ENCODE measurements around the gene PRKCA. TPM values are rescaled to one million over a fixed set of nuclear protein-coding genes. Genes with fewer than 3 reads are reported as not detected.

PRKCA gene
- total and polyA plus RNA-seq, 2 donors (not counting 3 experiments of a cell fraction or from before 2014, with no cell fraction given): 7.5 to 34.2 TPM

- POLR2A ChIA-PET: no interaction called here
- Histone ChIP-seq H3K4me3 (replicated peaks in 1 of 3; ENCODE audit: insufficient read depth in 1 of 3, low read depth in 1 of 3, low read length in 3 of 3) (no peak overlapping the region), H3K36me3 (ENCODE audit: control insufficient read depth in 2 of 2, extremely low read depth in 1 of 2, insufficient read depth in 2 of 2, low read length in 2 of 2) (no peaks in the 10 kb centered on the region), H3K4me2 (ENCODE audit: insufficient read depth, low read length) (no peak overlapping the region), H3K79me2 (ENCODE audit: control insufficient read depth, insufficient read depth, low read length) (no peaks in the 10 kb centered on the region), H3K27ac (ENCODE audit: insufficient read depth, low read depth, low read length) (no peak overlapping the region), H2AFZ (ENCODE audit: low read depth, low read length) (no peak overlapping the region), H3K9me1 (replicated peaks; ENCODE audit: control insufficient read depth, extremely low read depth, insufficient read depth, low read length) (no peaks in the 10 kb centered on the region), H4K20me1 (replicated peaks; ENCODE audit: control insufficient read depth, extremely low read depth, insufficient read depth, low read length) (no peaks in the 10 kb centered on the region), H3K9me3 (replicated peaks; ENCODE audit: control insufficient read depth, insufficient read depth, low read length) (no peaks in the 10 kb centered on the region), H3K9ac (replicated peaks; ENCODE audit: extremely low read depth, insufficient read depth, low read length) (no peak overlapping the region), H3K27me3 (ENCODE audit: control insufficient read depth in 2 of 2, insufficient read depth in 2 of 2, low read length in 2 of 2) (peaks cover 0 to 4% of the 10 kb centered on the region in 2 experiments), H3K4me1 (ENCODE audit: control insufficient read depth, extremely low read depth, insufficient read depth, low read length) (no peaks in the 10 kb centered on the region)
- dilution Hi-C loops (cut with MboI; ENCODE audit: extremely low pct_ligation_motif_present, low sequenced_read_pairs): no loop called here
- FAIRE-seq (no peak), DNase-seq (ENCODE audit: low read depth, low spot score) (no peak)
- intact Hi-C loops (cut with micrococcal nuclease): no loop called here
- BruUV-seq (replicated peaks): no TSS peak
- CTCF ChIA-PET: no interaction called here
- no peak for TF ChIP-seq FOS (IDR thresholded peaks at IDR 0.05; ENCODE audit: borderline replicate concordance, insufficient read depth, low read length)
- TF ChIP-seq GATA2 (IDR thresholded peaks at IDR 0.05; ENCODE audit: insufficient read depth, insufficient read length, low read depth, low read length): no peak
Measured at GRCh38 chr17:66819466-66819865, 517.1 kb downstream of the PRKCA start.

DNA sequence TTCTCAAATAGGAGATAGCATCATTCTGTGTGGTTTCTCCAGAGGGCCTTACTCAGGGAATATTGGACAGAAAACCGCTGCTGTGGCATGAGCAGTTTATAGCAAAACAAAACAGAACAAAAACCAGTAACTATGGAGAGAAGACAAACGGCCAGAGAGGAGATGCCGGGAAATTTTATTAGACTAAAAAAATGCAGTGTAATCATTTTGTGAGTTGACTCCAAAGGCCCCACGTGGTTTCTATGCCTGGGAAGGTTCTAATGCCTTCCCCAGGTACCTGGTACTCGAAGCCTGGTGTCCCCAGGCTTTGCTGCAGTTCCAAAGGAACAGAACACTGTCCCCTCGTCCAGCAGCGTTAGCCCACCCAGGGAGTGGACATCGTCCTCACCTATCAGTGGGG lies 519.6 kb downstream of the PRKCA start:
- Histone ChIP-seq H3K4me1 (ENCODE audit: control insufficient read depth, extremely low read depth, insufficient read depth, low read length) (no peaks in the 10 kb centered on the region), H3K27me3 (ENCODE audit: control insufficient read depth in 2 of 2, insufficient read depth in 2 of 2, low read length in 2 of 2) (peaks cover 0 to 4% of the 10 kb centered on the region in 2 experiments), H3K4me3 (replicated peaks in 1 of 3; ENCODE audit: insufficient read depth in 1 of 3, low read depth in 1 of 3, low read length in 3 of 3) (no peak overlapping the region), H3K36me3 (ENCODE audit: control insufficient read depth in 2 of 2, extremely low read depth in 1 of 2, insufficient read depth in 2 of 2, low read length in 2 of 2) (no peaks in the 10 kb centered on the region), H3K9me3 (replicated peaks; ENCODE audit: control insufficient read depth, insufficient read depth, low read length) (no peaks in the 10 kb centered on the region), H3K79me2 (ENCODE audit: control insufficient read depth, insufficient read depth, low read length) (no peaks in the 10 kb centered on the region), H2AFZ (ENCODE audit: low read depth, low read length) (no peak overlapping the region), H3K27ac (ENCODE audit: insufficient read depth, low read depth, low read length) (no peak overlapping the region), H3K9ac (replicated peaks; ENCODE audit: extremely low read depth, insufficient read depth, low read length) (no peak overlapping the region), H3K9me1 (replicated peaks; ENCODE audit: control insufficient read depth, extremely low read depth, insufficient read depth, low read length) (no peaks in the 10 kb centered on the region), H3K4me2 (ENCODE audit: insufficient read depth, low read length) (no peak overlapping the region), H4K20me1 (replicated peaks; ENCODE audit: control insufficient read depth, extremely low read depth, insufficient read depth, low read length) (no peaks in the 10 kb centered on the region)
- intact Hi-C loops (cut with micrococcal nuclease): no loop called here
- ChIA-PET CTCF (no interaction called here), POLR2A (no interaction called here)
- no peak for DNase-seq (ENCODE audit: low read depth, low spot score)
- TF ChIP-seq POLR2A (IDR thresholded peaks at IDR 0.05; ENCODE audit: low read depth, low read length) (no peak), FOS (IDR thresholded peaks at IDR 0.05; ENCODE audit: borderline replicate concordance, insufficient read depth, low read length) (no peak), JUN (IDR thresholded peaks at IDR 0.05; ENCODE audit: borderline replicate concordance, insufficient read depth, insufficient read length, low read depth) (no peak), GATA2 (IDR thresholded peaks at IDR 0.05; ENCODE audit: insufficient read depth, insufficient read length, low read depth, low read length) (no peak), MYC (IDR thresholded peaks at IDR 0.05; ENCODE audit: low read depth, low read length) (no peak), POLR2AphosphoS5 (IDR thresholded peaks at IDR 0.05; ENCODE audit: insufficient read depth, low read depth, low read length) (no peak), MAX (IDR thresholded peaks at IDR 0.05; ENCODE audit: insufficient read depth, insufficient read length) (no peak), EZH2 (IDR thresholded peaks at IDR 0.05; ENCODE audit: borderline replicate concordance, low read depth, low read length, severe bottlenecking) (no peak), CTCF (IDR thresholded peaks at IDR 0.05; ENCODE audit: extremely low read depth in 1 of 2, insufficient read depth in 1 of 2, low read depth in 1 of 2, low read length in 2 of 2) (no peak)
- no peak for FAIRE-seq
- dilution Hi-C loops (cut with MboI; ENCODE audit: extremely low pct_ligation_motif_present, low sequenced_read_pairs): no loop called here
- BruUV-seq (replicated peaks): no TSS peak

Data from endothelial cell of umbilical vein (primary cell).